Measurements from ENCODE around the gene NEDD8.

GRCh38 chr14:24235804-24236688 is 3.9 kb upstream of the NEDD8 start:
- no peak for TF ChIP-seq CTCF (IDR thresholded peaks at IDR 0.05)
- no peak for TF ChIP-seq POLR2AphosphoS5 (IDR thresholded peaks at IDR 0.05)
- TF ChIP-seq POLR2A (IDR thresholded peaks at IDR 0.05) = no peak
